HCT116 (cell line): ENCODE measurements around the gene INTS1. TPM values are rescaled to one million over a fixed set of nuclear protein-coding genes. Genes with fewer than 3 reads are reported as not detected.

Experiments used
- ATAC-seq: fragments of 200-7000 bp; cut with Tn5 transposase; 2 replicates; pipeline ENCODE4 v1.9.1; 2020; ENCODE audit warnings: mild to moderate bottlenecking, moderate library complexity
- BruUV-seq: library from RNA; stranded (reverse); fragments of 400-500 nt; replicated peaks from 2 replicates; lab custom pipeline; 2021; lab: Mats Ljungman, UMichigan
- CTCF ChIA-PET: fragments of 300-600 bp; sonication (Branson Sonifier 250); formaldehyde crosslinking; loops from one replicate; lab custom pipeline; 2021; ENCODE audit warnings: antibody characterized with exemption; lab: Charles Lee
- POLR2A ChIA-PET: fragments of 300-600, 350-600 bp; sonication (Branson Sonifier 250); formaldehyde crosslinking; loops from one replicate; lab custom pipeline; 2021; ENCODE audit warnings: antibody characterized with exemption; lab: Charles Lee
- RAD21 ChIA-PET, 2 experiments: fragments of 300-600 bp; sonication (Branson Sonifier 250); formaldehyde crosslinking; loops; one replicate each; lab custom pipeline; 2023; ENCODE audit warnings: low total read pairs in 2 of 2; ENCODE audit not compliant: uncharacterized antibody in 2 of 2, unreplicated experiment in 2 of 2, low non-redundant PET in 1 of 2; lab: Charles Lee
- DNase-seq: peaks from one replicate; pipeline ENCODE4 v3.0.0-alpha.2; 2010; ENCODE audit warnings: low read depth, low spot score
- H2AFZ ChIP-seq: fragments of 200-600 bp; shearing (Covaris generic), sonication (generic); 2 replicates; pipeline ENCODE4 v1.6.1; 2017; ENCODE audit warnings: low read depth, mixed run types, mixed read lengths, antibody characterized with exemption, low read length; ENCODE audit not compliant: poor library complexity, severe bottlenecking
- H3K27ac ChIP-seq: 2 replicates; pipeline ENCODE4 v1.5.1; 2012; ENCODE audit warnings: low read depth, low read length
- H3K27me3 ChIP-seq: fragments of 200-600 bp; sonication (generic); 2 replicates; pipeline ENCODE4 v1.6.1; 2016; ENCODE audit warnings: mixed run types, low read length, mixed read lengths; ENCODE audit not compliant: insufficient read depth
- H3K36me3 ChIP-seq, 2 experiments: fragments of 200-500 bp in 1 of 2; fragments of 200-600 bp in 1 of 2; sonication (Bioruptor generic) in 1 of 2; sonication (generic) in 1 of 2; 2 replicates each; pipeline versions ENCODE4 v1.5.1 to v1.6.1; 2014 to 2016; ENCODE audit warnings: low read length in 2 of 2, inconsistent platforms in 1 of 2, mixed read lengths in 1 of 2, mixed run types in 1 of 2; ENCODE audit not compliant: insufficient read depth in 2 of 2, control insufficient read depth in 1 of 2
- H3K4me1 ChIP-seq, 2 experiments: fragments of 200-600 bp in 1 of 2; sonication (generic) in 1 of 2; 2 replicates each; pipeline versions ENCODE4 v1.5.1 to v1.6.1; 2012 to 2017; ENCODE audit warnings: low read length in 2 of 2, inconsistent platforms in 1 of 2, mild to moderate bottlenecking in 1 of 2, mixed read lengths in 1 of 2, mixed run types in 1 of 2, moderate library complexity in 1 of 2; ENCODE audit not compliant: insufficient read depth in 2 of 2, control insufficient read depth in 1 of 2
- H3K4me2 ChIP-seq: fragments of 200-600 bp; sonication (generic); 2 replicates; pipeline ENCODE4 v1.6.1; 2017; ENCODE audit warnings: mixed run types, low read length, mixed read lengths
- H3K4me3 ChIP-seq, 2 experiments: fragments of 200-600 bp in 1 of 2; sonication (generic) in 1 of 2; replicated peaks in 1 of 2; 2 replicates each; pipeline ENCODE4 v1.5.1; 2011 to 2016; ENCODE audit warnings: low read length in 2 of 2, control low read depth in 1 of 2, low read depth in 1 of 2, mild to moderate bottlenecking in 1 of 2, mixed read lengths in 1 of 2, mixed run types in 1 of 2
- H3K79me2 ChIP-seq: fragments of 200-600 bp; sonication (generic); 2 replicates; pipeline ENCODE4 v1.6.1; 2017; ENCODE audit warnings: mild to moderate bottlenecking, mixed run types, low read length, moderate library complexity, mixed read lengths; ENCODE audit not compliant: insufficient read depth
- H3K9ac ChIP-seq: fragments of 200-600 bp; sonication (generic); 2 replicates; pipeline ENCODE4 v1.6.1; 2016; ENCODE audit warnings: low read length, mixed read lengths
- H3K9me2 ChIP-seq: fragments of 200-600 bp; sonication (generic), shearing (Covaris generic); 2 replicates; pipeline ENCODE4 v1.6.1; 2017; ENCODE audit warnings: mixed run types, mild to moderate bottlenecking, moderate library complexity; ENCODE audit not compliant: insufficient read depth
- H3K9me3 ChIP-seq, 2 experiments: fragments of 200-500 bp in 1 of 2; fragments of 200-600 bp in 1 of 2; sonication (Bioruptor generic) in 1 of 2; sonication (generic) in 1 of 2; 2 replicates each; pipeline ENCODE4 v1.6.1; 2014 to 2017; ENCODE audit warnings: low read length in 2 of 2, mixed read lengths in 2 of 2, inconsistent platforms in 1 of 2, low read depth in 1 of 2, mild to moderate bottlenecking in 1 of 2, mixed run types in 1 of 2, moderate library complexity in 1 of 2; ENCODE audit not compliant: control insufficient read depth in 1 of 2, insufficient read depth in 1 of 2
- H4K20me1 ChIP-seq: fragments of 200-600 bp; sonication (generic), shearing (Covaris generic); 2 replicates; pipeline ENCODE4 v1.6.1; 2017; ENCODE audit warnings: mixed run types, mild to moderate bottlenecking, moderate library complexity; ENCODE audit not compliant: insufficient read depth
- CBX3 ChIP-seq: IDR thresholded peaks from 2 replicates; pipeline ENCODE4 v1.6.1; 2012; ENCODE audit warnings: low read depth
- CEBPB ChIP-seq: IDR thresholded peaks from 2 replicates; pipeline ENCODE4 v1.6.1; 2012; ENCODE audit warnings: low read depth
- CTCF ChIP-seq, 3 experiments: fragments of 200-600 bp in 1 of 3; sonication (generic) in 1 of 3; IDR thresholded peaks in 2 of 3; conservative IDR thresholded peaks in 1 of 3; 2 replicates each; pipeline ENCODE4 v1.5.1; 2012 to 2017; ENCODE audit warnings: low read depth in 2 of 3, low read length in 2 of 3, antibody characterized with exemption in 1 of 3, borderline replicate concordance in 1 of 3, control low read depth in 1 of 3, mild to moderate bottlenecking in 1 of 3, mixed read lengths in 1 of 3, mixed run types in 1 of 3, moderate library complexity in 1 of 3; ENCODE audit not compliant: insufficient read depth in 1 of 3
- ELF1 ChIP-seq: IDR thresholded peaks from 2 replicates; pipeline ENCODE4 v1.6.1; 2012; ENCODE audit warnings: low read depth, borderline replicate concordance
- EZH2 ChIP-seq: fragments of 200-600 bp; sonication (generic); IDR thresholded peaks from 2 replicates; pipeline ENCODE4 v1.6.1; 2017; ENCODE audit warnings: antibody characterized with exemption, mixed run types
- EZH2phosphoT487 ChIP-seq: fragments of 200-600 bp; IDR thresholded peaks from 2 replicates; pipeline ENCODE4 v1.6.1; 2018; ENCODE audit warnings: antibody characterized with exemption, borderline replicate concordance
- FOSL1 ChIP-seq: IDR thresholded peaks from 2 replicates; pipeline ENCODE4 v1.6.1; 2012; ENCODE audit warnings: low read depth
- MAX ChIP-seq: IDR thresholded peaks from 2 replicates; pipeline ENCODE4 v1.6.1; 2012
- POLR2A ChIP-seq: IDR thresholded peaks from 2 replicates; pipeline ENCODE4 v1.7.0; 2011; ENCODE audit warnings: borderline replicate concordance; ENCODE audit not compliant: insufficient read depth, insufficient read length; ENCODE audit errors: extremely low read depth
- POLR2AphosphoS5 ChIP-seq: IDR thresholded peaks from 2 replicates; pipeline ENCODE4 v1.6.1; 2011; ENCODE audit warnings: mild to moderate bottlenecking, low read depth, low read length, moderate library complexity
- RAD21 ChIP-seq: IDR thresholded peaks from 2 replicates; pipeline ENCODE4 v1.6.1; 2012; ENCODE audit warnings: low read depth, mild to moderate bottlenecking
- SIN3A ChIP-seq: IDR thresholded peaks from 2 replicates; pipeline ENCODE4 v1.6.1; 2012; ENCODE audit warnings: low read depth
- SP1 ChIP-seq: IDR thresholded peaks from 2 replicates; pipeline ENCODE4 v1.6.1; 2012; ENCODE audit warnings: low read depth
- TCF7L2 ChIP-seq: IDR thresholded peaks from 2 replicates; pipeline ENCODE4 v1.7.0; 2011; ENCODE audit warnings: borderline replicate concordance, inconsistent platforms; ENCODE audit not compliant: insufficient read depth, insufficient read length; ENCODE audit errors: extremely low read depth
- YY1 ChIP-seq: IDR thresholded peaks from 2 replicates; pipeline ENCODE4 v1.6.1; 2011; ENCODE audit warnings: low read length, low read depth, moderate library complexity, mild to moderate bottlenecking; ENCODE audit not compliant: insufficient replicate concordance; ENCODE audit errors: extremely low read depth
- ZFX ChIP-seq: fragments of 450-650 bp; IDR thresholded peaks from 2 replicates; pipeline ENCODE4 v1.6.1; 2017
- ZNF274 ChIP-seq: fragments of 200-500 bp; sonication (Bioruptor generic); IDR thresholded peaks from 2 replicates; pipeline ENCODE4 v1.6.1; 2014; ENCODE audit warnings: mild to moderate bottlenecking, low read depth, low read length, inconsistent platforms
- intact Hi-C: fragments of 100-400 bp; cut with micrococcal nuclease; formaldehyde crosslinking; loops from 2 replicates; pipeline ENCODE4 v1.10.0; 2022
- total RNA-seq: library from RNA; stranded (reverse); gene quantifications from one replicate; pipeline ENCODE4 v1.2.1, GENCODE V29; 2021; ENCODE audit not compliant: unreplicated experiment
- TF ChIP-seq, protein P1 (sequence below): IDR thresholded peaks from 2 replicates; pipeline ENCODE4 v1.6.1; 2012

The INTS1 gene
- total RNA-seq, 1 experiment from 2014 or later = 167 TPM

DNA sequence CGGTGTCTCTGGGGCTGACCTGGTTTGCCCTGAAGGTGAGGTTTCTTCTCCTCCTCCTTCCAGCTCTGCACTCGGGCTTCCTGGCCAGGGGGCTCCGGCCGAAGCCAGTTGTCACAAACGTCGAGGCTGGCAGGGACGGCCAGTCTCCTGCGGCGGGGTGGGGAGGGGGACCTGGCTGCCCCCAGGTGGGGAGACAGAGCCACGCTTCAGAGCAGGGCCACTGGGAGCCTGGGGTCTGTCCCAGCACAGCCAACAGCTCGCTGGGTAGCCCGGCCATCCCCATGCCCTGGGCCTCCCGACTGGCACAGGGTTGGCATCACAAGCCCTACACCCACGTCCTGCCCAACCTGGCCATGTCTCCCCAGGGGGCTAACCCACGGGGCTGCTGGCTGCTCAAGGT lies 65.4 kb downstream of the INTS1 start:
- ChIA-PET POLR2A (no interaction called here), RAD21 (no interaction called here), CTCF (no interaction called here)
- Histone ChIP-seq H3K9me3 (no peaks in the 10 kb centered on the region), H3K9ac (no peak overlapping the region), H3K4me2 (no peak overlapping the region), H3K27ac (no peak overlapping the region), H4K20me1 (no peaks in the 10 kb centered on the region), H3K9me2 (no peaks in the 10 kb centered on the region), H3K4me1 (no peaks in the 10 kb centered on the region), H3K4me3 (no peak overlapping the region), H3K79me2 (no peaks in the 10 kb centered on the region), H2AFZ (no peak overlapping the region), H3K27me3 (no peaks in the 10 kb centered on the region), H3K36me3 (peaks cover 0 to 10% of the 10 kb centered on the region in 2 experiments; a peak in 1 of 4 replicates)
- TF ChIP-seq SP1 (no peak), SIN3A (no peak), EZH2 (no peak), MAX (no peak), CBX3 (no peak), ZNF274 (no peak), RAD21 (no peak), YY1 (no peak), EZH2phosphoT487 (no peak)
- TF ChIP-seq, protein P1, sequence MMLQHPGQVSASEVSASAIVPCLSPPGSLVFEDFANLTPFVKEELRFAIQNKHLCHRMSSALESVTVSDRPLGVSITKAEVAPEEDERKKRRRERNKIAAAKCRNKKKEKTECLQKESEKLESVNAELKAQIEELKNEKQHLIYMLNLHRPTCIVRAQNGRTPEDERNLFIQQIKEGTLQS = no peak
- no TSS peak for BruUV-seq
- ATAC-seq (no peak), DNase-seq (no peak)
- intact Hi-C loops = no loop called here

GRCh38 chr7:1438208-1438607 lies 66.0 kb downstream of the INTS1 start:
- H3K4me1 ChIP-seq = no peaks in the 10 kb centered on the region
- no peak overlapping the region for H3K27ac ChIP-seq
- POLR2A ChIA-PET = no interaction called here
- H3K36me3 ChIP-seq = peaks cover 0 to 10% of the 10 kb centered on the region in 2 experiments; a peak in 1 of 4 replicates
- no peaks in the 10 kb centered on the region for H4K20me1 ChIP-seq
- no peaks in the 10 kb centered on the region for H3K9me2 ChIP-seq
- H3K4me3 ChIP-seq = no peak overlapping the region
- no peaks in the 10 kb centered on the region for H3K79me2 ChIP-seq
- no peak overlapping the region for H3K4me2 ChIP-seq
- DNase-seq (no peak), ATAC-seq (no peak)
- H3K9ac ChIP-seq = no peak overlapping the region
- no peaks in the 10 kb centered on the region for H3K27me3 ChIP-seq
- RAD21 ChIA-PET = no interaction called here
- no TSS peak for BruUV-seq
- no peak overlapping the region for H2AFZ ChIP-seq
- intact Hi-C loops = no loop called here
- no peaks in the 10 kb centered on the region for H3K9me3 ChIP-seq
- CTCF ChIA-PET = no interaction called here
- TF ChIP-seq FOSL1 = no peak
- TF ChIP-seq ELF1 = no peak
- no peak for TF ChIP-seq POLR2AphosphoS5
- no peak for TF ChIP-seq RAD21
- no peak for TF ChIP-seq POLR2A
- no peak for TF ChIP-seq EZH2
- no peak for TF ChIP-seq CEBPB
- no peak for TF ChIP-seq ZFX
- TF ChIP-seq TCF7L2 = no peak
- TF ChIP-seq SP1 = no peak
- TF ChIP-seq CTCF (IDR thresholded peaks at IDR 0.05 in 2 of 3, conservative IDR thresholded peaks at IDR 0.05 in 1 of 3; ENCODE audit: borderline replicate concordance in 1 of 3, insufficient read depth in 1 of 3, low read depth in 2 of 3, low read length in 2 of 3) = no peak
- no peak for TF ChIP-seq ZNF274
- no peak for TF ChIP-seq YY1
- no peak for TF ChIP-seq MAX
